Endothelial cell of umbilical vein (primary cell): ENCODE results near the gene FGFRL1. TPM values are rescaled to one million over a fixed set of nuclear protein-coding genes. Genes with fewer than 3 reads are reported as not detected.

Experiments
- BruUV-seq: library from RNA; stranded (reverse); fragments of 400-500 nt; replicated peaks from 2 replicates; lab custom pipeline; 2021; lab: Mats Ljungman, UMichigan
- CTCF ChIA-PET: fragments of 300-600, 350-600 bp; sonication (Branson Sonifier 250); formaldehyde crosslinking; loops from one replicate; lab custom pipeline; 2021; ENCODE audit warnings: antibody characterized with exemption, inconsistent platforms; lab: Charles Lee
- POLR2A ChIA-PET: fragments of 300-600, 350-600 bp; sonication (Branson Sonifier 250); formaldehyde crosslinking; loops from one replicate; lab custom pipeline; 2021; ENCODE audit warnings: antibody characterized with exemption, inconsistent platforms; lab: Charles Lee
- DNase-seq: peaks from one replicate; pipeline ENCODE4 v3.0.0-alpha.2; 2011; ENCODE audit warnings: low read depth, low spot score
- FAIRE-seq: peaks from 2 replicates; lab custom pipeline; 2011; peaks lifted over from hg19 to GRCh38; lab: Jason Lieb, UNC
- H2AFZ ChIP-seq: 2 replicates; pipeline ENCODE4 v1.6.0; 2012; ENCODE audit warnings: low read depth, low read length, control low read depth, inconsistent platforms
- H3K27ac ChIP-seq: 2 replicates; pipeline ENCODE4 v1.5.1; 2011; ENCODE audit warnings: low read depth, mild to moderate bottlenecking, control low read depth, low read length, moderate library complexity; ENCODE audit not compliant: insufficient read depth
- H3K27me3 ChIP-seq, 2 experiments: 2 replicates each; pipeline versions ENCODE4 v1.6.0 to v1.6.1; 2011; ENCODE audit warnings: low read length in 2 of 2, mixed read lengths in 1 of 2; ENCODE audit not compliant: control insufficient read depth in 2 of 2, insufficient read depth in 2 of 2
- H3K36me3 ChIP-seq, 2 experiments: 2 replicates in 1 of 2; 3 replicates in 1 of 2; pipeline ENCODE4 v1.5.1; 2011; ENCODE audit warnings: low read length in 2 of 2, mild to moderate bottlenecking in 1 of 2, moderate library complexity in 1 of 2; ENCODE audit not compliant: control insufficient read depth in 2 of 2, insufficient read depth in 2 of 2; ENCODE audit errors: extremely low read depth in 1 of 2
- H3K4me1 ChIP-seq: 3 replicates; pipeline ENCODE4 v1.5.1; 2011; ENCODE audit warnings: mild to moderate bottlenecking, low read length; ENCODE audit not compliant: control insufficient read depth, insufficient read depth; ENCODE audit errors: extremely low read depth
- H3K4me2 ChIP-seq: 2 replicates; pipeline ENCODE4 v1.6.1; 2011; ENCODE audit warnings: low read length, control low read depth, mixed read lengths; ENCODE audit not compliant: insufficient read depth
- H3K4me3 ChIP-seq, 3 experiments: fragments of 200-600 bp in 1 of 3; sonication (generic), shearing (Covaris generic) in 1 of 3; replicated peaks in 1 of 3; 2 replicates each; pipeline ENCODE4 v1.5.1; 2011 to 2016; ENCODE audit warnings: control low read depth in 3 of 3, low read length in 3 of 3, mild to moderate bottlenecking in 2 of 3, inconsistent platforms in 1 of 3, low read depth in 1 of 3, moderate library complexity in 1 of 3; ENCODE audit not compliant: insufficient read depth in 1 of 3
- H3K79me2 ChIP-seq: 2 replicates; pipeline ENCODE4 v1.6.0; 2012; ENCODE audit warnings: low read length, inconsistent platforms; ENCODE audit not compliant: control insufficient read depth, insufficient read depth
- H3K9ac ChIP-seq: replicated peaks from 2 replicates; pipeline ENCODE3; 2011; ENCODE audit warnings: low read length, control low read depth; ENCODE audit not compliant: insufficient read depth; ENCODE audit errors: extremely low read depth
- H3K9me1 ChIP-seq: replicated peaks from 3 replicates; pipeline ENCODE4 v1.6.0; 2011; ENCODE audit warnings: mild to moderate bottlenecking, low read length; ENCODE audit not compliant: control insufficient read depth, insufficient read depth; ENCODE audit errors: extremely low read depth
- H3K9me3 ChIP-seq: replicated peaks from 2 replicates; pipeline ENCODE4 v1.5.1; 2012; ENCODE audit warnings: low read length, inconsistent platforms; ENCODE audit not compliant: control insufficient read depth, insufficient read depth
- H4K20me1 ChIP-seq: replicated peaks from 2 replicates; pipeline ENCODE3; 2011; ENCODE audit warnings: mild to moderate bottlenecking, low read length; ENCODE audit not compliant: control insufficient read depth, insufficient read depth; ENCODE audit errors: extremely low read depth
- EZH2 ChIP-seq: IDR thresholded peaks from 2 replicates; pipeline ENCODE4 v1.6.1; 2012; ENCODE audit warnings: borderline replicate concordance, low read depth, mild to moderate bottlenecking, moderate library complexity, low read length, inconsistent platforms; ENCODE audit not compliant: severe bottlenecking
- FOS ChIP-seq: IDR thresholded peaks from 2 replicates; pipeline ENCODE4 v1.6.1; 2011; ENCODE audit warnings: mild to moderate bottlenecking, low read length, moderate library complexity, borderline replicate concordance; ENCODE audit not compliant: insufficient read depth
- GATA2 ChIP-seq: IDR thresholded peaks from 2 replicates; pipeline ENCODE4 v1.7.0; 2011; ENCODE audit warnings: low read depth, mild to moderate bottlenecking, moderate library complexity, mixed read lengths, low read length; ENCODE audit not compliant: insufficient read length, insufficient read depth
- JUN ChIP-seq: IDR thresholded peaks from 2 replicates; pipeline ENCODE4 v1.6.1; 2011; ENCODE audit warnings: borderline replicate concordance, low read depth; ENCODE audit not compliant: insufficient read length, insufficient read depth
- MYC ChIP-seq: IDR thresholded peaks from one replicate; pipeline ENCODE4 v1.6.1; 2011; ENCODE audit warnings: mild to moderate bottlenecking, low read depth, low read length
- POLR2A ChIP-seq: IDR thresholded peaks from 2 replicates; pipeline ENCODE4 v1.6.1; 2012; ENCODE audit warnings: low read depth, mild to moderate bottlenecking, control low read depth, low read length
- POLR2AphosphoS5 ChIP-seq: IDR thresholded peaks from 2 replicates; pipeline ENCODE4 v1.6.1; 2012; ENCODE audit warnings: low read depth, mild to moderate bottlenecking, control low read depth, low read length, moderate library complexity; ENCODE audit not compliant: insufficient read depth
- dilution Hi-C: fragments of 300-500 bp; cut with MboI; formaldehyde crosslinking; loops from one replicate; pipeline ENCODE4 v1.15.0; 2019; ENCODE audit warnings: low sequenced_read_pairs; ENCODE audit not compliant: extremely low pct_ligation_motif_present
- intact Hi-C: fragments of 100-400 bp; cut with micrococcal nuclease; formaldehyde crosslinking; loops from one replicate; pipeline ENCODE4 v1.10.0; 2022
- polyA plus RNA-seq, 4 experiments: library from polyadenylated mRNA; depleted of rRNA in 3 of 4; stranded (reverse) in 3 of 4; unstranded in 1 of 4; fragments of >200 nt; gene quantifications; 2 replicates each; pipeline versions ENCODE4 v1.2.1 to v1.2.3, GENCODE V29; 2011 to 2012; ENCODE audit warnings: missing spikeins in 1 of 4
- total RNA-seq: library from RNA; stranded (reverse); gene quantifications from 2 replicates; pipeline ENCODE4 v1.2.3, GENCODE V29; 2021
- TF ChIP-seq, protein P1 (sequence below): IDR thresholded peaks from 2 replicates; pipeline ENCODE4 v1.6.1; 2011; ENCODE audit not compliant: insufficient read depth, insufficient read length

The FGFRL1 gene
- total and polyA plus RNA-seq, 2 donors (not counting 3 experiments of a cell fraction or from before 2014, with no cell fraction given): 33.3 to 74.6 TPM

DNA sequence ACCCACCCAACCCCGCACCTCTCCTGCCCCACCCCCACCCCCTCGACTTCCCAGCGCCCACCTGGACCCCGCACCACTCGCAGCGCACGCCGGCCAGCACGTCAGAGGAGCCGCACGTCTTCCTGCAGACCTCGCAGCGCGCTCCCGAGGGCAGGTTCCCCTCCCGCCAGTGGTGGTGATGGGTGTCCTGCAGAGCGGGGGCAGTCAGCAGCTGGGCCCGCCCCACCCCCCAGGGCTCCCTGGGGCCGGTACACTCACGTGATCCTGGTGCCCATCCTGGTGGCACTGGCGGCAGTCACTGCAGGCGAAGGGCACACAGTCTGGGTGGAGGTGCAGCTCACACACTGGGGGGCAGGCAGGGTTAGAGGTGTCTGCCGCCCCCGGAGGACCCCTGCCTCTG, 43.2 kb upstream of the FGFRL1 start:
- Histone ChIP-seq H3K9me1 (no peaks in the 10 kb centered on the region), H3K79me2 (no peaks in the 10 kb centered on the region), H3K36me3 (peaks cover 0 to 16% of the 10 kb centered on the region in 2 experiments), H3K4me2 (no peak overlapping the region), H4K20me1 (no peaks in the 10 kb centered on the region), H3K4me3 (no peak overlapping the region), H3K4me1 (peaks cover 11% of the 10 kb centered on the region), H3K27ac (no peak overlapping the region), H3K9me3 (no peaks in the 10 kb centered on the region), H3K27me3 (no peaks in the 10 kb centered on the region), H2AFZ (no peak overlapping the region), H3K9ac (no peak overlapping the region)
- CTCF ChIA-PET: no interaction called here
- dilution Hi-C loops: no loop called here
- POLR2A ChIA-PET: no interaction called here
- intact Hi-C loops: no loop called here
- FAIRE-seq: no peak
- no TSS peak for BruUV-seq
- DNase-seq: no peak
- TF ChIP-seq, protein P1, sequence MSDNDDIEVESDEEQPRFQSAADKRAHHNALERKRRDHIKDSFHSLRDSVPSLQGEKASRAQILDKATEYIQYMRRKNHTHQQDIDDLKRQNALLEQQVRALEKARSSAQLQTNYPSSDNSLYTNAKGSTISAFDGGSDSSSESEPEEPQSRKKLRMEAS: no peak
- TF ChIP-seq GATA2 (no peak), MYC (no peak), POLR2A (no peak), FOS (no peak), JUN (no peak), POLR2AphosphoS5 (no peak), EZH2 (no peak)
